HG03342 (cell line): ENCODE results near the gene ENSA.
"Not testable (repeated sequence)": the region's sequence is repeated elsewhere in the genome, so short reads cannot be mapped to it uniquely, and the experiment has no call there.

Experiments used
- ATAC-seq: cut with Tn5 transposase; IDR thresholded peaks from one replicate; pipeline ENCODE4 v1.9.1; 2021; ENCODE audit warnings: mild to moderate bottlenecking, moderate library complexity; ENCODE audit not compliant: unreplicated experiment

ENSA gene

GRCh38 chr1:150582371-150582770 is 47.0 kb downstream of the ENSA start:
- no peak for ATAC-seq

GRCh38 chr1:150581962-150582361 is 47.5 kb downstream of the ENSA start:
- not testable (repeated sequence) for ATAC-seq

DNA sequence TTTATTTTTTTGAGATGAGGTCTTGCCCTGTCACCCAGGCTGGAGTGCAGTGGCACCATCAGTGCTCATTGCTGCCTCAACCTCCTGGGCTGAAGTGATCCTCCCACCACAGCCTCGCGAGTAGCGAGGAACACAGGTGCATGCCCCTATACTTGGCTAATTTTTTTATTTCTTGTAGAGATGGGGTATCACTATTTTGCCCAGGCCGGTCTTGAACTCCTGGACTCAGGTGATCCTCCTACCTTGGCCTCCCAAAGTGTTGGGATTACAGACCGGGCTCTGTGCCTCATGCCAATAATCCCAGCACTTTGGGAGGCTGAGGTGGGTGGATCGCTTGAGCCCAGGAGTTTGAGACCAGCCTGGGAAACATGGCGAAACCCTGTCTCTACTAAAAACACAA is 48.0 kb downstream of the ENSA start:
- not testable (repeated sequence) for ATAC-seq

GRCh38 chr1:150580966-150581365 is 48.4 kb downstream of the ENSA start:
- not testable (repeated sequence) for ATAC-seq

DNA sequence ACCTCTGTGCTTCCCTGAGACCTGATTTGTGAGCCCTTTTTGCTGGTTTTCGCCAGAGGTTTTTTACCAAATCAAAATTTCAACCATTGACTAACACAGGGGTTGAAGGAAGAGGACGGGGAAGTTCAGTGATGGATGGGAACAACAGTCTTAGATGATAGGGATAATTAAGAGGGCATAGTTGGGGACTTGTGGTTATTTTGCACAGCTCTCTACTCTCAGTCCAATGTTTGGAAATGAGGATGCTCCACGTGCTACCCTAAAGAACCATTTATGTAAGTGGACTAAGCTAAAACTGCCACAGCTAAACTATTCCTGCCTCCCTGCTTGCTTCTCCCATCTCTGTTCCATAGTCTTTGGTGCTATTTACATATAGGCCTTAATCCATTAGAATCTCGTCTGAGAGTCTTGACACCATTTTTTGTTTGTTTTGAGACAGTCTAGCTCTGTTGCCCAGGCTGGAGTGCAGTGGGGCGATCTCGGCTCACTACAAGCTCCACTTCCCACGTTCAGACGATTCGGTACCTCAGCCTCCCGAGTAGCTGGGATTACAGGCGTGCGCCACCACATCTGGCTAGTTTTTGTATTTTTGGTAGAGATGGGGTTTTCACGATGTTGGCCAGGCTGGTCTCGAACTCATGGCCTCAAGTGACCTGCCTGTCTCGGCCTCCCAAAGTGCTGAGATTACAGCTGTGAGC is 49.3 kb downstream of the ENSA start:
- ATAC-seq: no peak

DNA sequence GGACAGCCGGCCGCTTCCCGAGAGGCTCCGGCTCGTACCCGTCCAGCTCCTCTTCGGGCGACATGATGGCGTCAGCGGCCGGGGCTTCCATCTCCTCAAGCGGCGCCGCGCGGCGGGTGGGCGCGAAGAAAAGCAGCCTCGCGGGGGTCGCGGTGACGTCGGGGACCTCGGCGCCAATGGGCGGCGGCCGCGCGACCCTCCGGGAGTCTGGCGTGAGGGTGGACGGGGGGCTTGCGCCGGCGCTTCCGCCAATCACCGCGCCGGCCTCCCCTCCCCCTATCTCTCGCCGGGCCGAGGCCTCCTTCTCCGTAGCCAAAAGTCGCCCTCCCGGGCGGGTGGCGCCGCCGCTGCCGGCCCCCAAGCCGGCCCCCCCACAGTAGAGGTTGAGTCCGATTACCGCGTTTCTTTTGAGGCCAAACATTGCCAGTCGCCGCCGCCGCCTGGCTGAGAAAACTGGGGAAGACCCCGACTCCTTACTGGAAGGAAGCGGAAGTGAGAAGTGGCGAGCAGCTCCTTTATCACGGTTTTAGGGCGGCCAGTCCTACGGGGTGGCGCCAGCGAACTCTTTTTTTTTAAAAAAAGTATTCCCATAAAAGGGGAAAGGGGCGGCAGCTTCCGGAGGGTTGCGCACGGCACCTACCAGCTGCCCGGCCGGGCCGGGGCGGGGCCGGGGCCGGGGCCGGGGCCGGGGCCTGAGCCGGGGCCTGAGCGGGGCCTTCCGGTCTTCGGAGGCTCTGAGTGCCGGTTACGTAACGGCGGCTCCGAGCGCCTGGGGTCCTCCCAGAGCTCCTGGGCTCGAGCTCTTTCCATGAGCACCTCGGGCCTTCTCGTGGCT is 50.1 kb downstream of the ENSA start, which contains the start of gene MCL1:
Gene MCL1 (minus strand): TSS at position 501 of the 835 bp plus-strand sequence. CDS start 80 bp downstream, at position 421.
- ATAC-seq: peak; percentile 80

GRCh38 chr1:150578272-150579109 is 50.9 kb downstream of the ENSA start:
- no peak for ATAC-seq

DNA sequence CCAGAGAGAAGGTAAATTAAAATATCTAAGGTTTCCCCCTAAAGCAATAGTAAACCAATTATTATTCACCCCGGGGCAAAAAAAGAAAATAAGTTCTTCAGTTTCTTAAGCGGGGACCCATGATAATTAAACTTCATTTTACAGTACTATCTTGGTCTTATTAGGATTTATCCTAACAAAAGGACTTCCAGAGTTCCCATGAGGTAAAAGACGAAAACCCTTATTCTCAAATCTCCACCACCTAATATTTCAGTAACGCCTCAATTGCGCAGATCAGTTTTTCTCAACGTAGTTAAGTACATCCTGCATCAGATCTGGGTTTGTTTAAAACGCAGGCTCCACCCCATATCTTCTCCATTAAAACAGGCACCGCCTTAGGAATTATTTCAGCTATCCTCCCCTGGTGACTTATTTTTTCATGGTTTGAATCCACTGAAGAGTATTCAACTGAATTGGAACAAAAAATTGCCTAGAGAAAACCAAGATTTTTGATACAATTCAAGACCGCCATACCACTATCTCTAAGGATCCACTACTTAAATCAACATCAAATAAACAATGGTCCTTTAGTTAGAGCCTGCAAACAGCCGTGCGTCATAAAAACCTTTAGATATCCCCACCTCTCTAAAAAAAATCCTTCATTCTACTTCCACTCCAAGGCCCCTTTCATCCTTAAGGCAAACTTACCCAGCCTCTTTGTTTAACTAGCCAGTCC is 51.7 kb downstream of the ENSA start:
- ATAC-seq: no peak

GRCh38 chr1:150576794-150577556 is 52.4 kb downstream of the ENSA start:
- ATAC-seq: no peak

- ATAC-seq: no peak
Measured at GRCh38 chr1:150576367-150576711, 53.1 kb downstream of the ENSA start.

- no peak for ATAC-seq
Measured at GRCh38 chr1:150575518-150576366, 53.7 kb downstream of the ENSA start.

- no peak for ATAC-seq
Measured at GRCh38 chr1:150575072-150575489, 54.3 kb downstream of the ENSA start.

GRCh38 chr1:150574260-150575071 is 54.9 kb downstream of the ENSA start:
- ATAC-seq: no peak

DNA sequence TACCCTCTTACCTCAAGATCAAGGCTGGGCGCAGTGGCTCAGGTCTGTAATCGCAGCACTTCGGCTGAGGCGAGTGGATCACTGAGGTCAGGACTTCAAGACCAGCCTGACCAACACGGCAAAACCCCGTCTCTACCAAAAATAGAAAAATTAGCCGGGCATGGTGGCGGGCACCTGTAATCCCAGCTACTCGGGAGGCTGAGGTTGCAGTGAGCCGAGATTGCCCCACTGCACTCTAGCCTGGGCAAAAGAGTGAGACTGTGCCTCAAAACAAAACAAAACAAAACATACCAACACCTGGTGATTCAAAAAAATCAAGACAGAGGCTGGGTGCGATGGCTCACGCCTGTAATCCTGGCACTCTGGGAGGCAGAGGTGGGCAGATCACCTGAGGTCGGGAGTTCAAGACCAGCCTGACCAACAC is 55.8 kb downstream of the ENSA start:
- not testable (repeated sequence) for ATAC-seq

- ATAC-seq: no peak
Measured at GRCh38 chr1:150572918-150573647, 56.3 kb downstream of the ENSA start.
